HG03039 (cell line): ENCODE results near the gene TTLL1.
"Not testable (repeated sequence)": the region's sequence is repeated elsewhere in the genome, so short reads cannot be mapped to it uniquely, and the experiment has no call there.

Experiments
- ATAC-seq: cut with Tn5 transposase; IDR thresholded peaks from one replicate; pipeline ENCODE4 v1.9.1; 2021; ENCODE audit warnings: mild to moderate bottlenecking, moderate library complexity; ENCODE audit not compliant: unreplicated experiment

The TTLL1 gene

GRCh38 chr22:42995654-42996053 lies 93.5 kb downstream of the TTLL1 start:
- ATAC-seq = not testable (repeated sequence)

GRCh38 chr22:42994917-42995562 lies 94.2 kb downstream of the TTLL1 start:
- no peak for ATAC-seq

- no peak for ATAC-seq
These were observed 94.8 kb downstream of the TTLL1 start for GRCh38 chr22:42994276-42994916.

- no peak for ATAC-seq
These were observed 95.4 kb downstream of the TTLL1 start for GRCh38 chr22:42993651-42994275.

GRCh38 chr22:42992886-42993479 lies 96.2 kb downstream of the TTLL1 start:
- ATAC-seq = no peak

- no peak for ATAC-seq
These were observed 97.1 kb downstream of the TTLL1 start for GRCh38 chr22:42992092-42992491.

- no peak for ATAC-seq
These were observed 98.1 kb downstream of the TTLL1 start for GRCh38 chr22:42991010-42991651.

GRCh38 chr22:42990131-42990838 lies 98.9 kb downstream of the TTLL1 start:
- no peak for ATAC-seq
